ENCODE measurements around the gene IRGQ.
"Not testable (repeated sequence)": the region's sequence is repeated elsewhere in the genome, so short reads cannot be mapped to it uniquely, and the experiment has no call there.

The IRGQ gene

GRCh38 chr19:43597876-43598275 is 1.9 kb upstream of the IRGQ start:
- Mint-ChIP-seq H3K4me1 (ENCODE audit: low read depth) (peaks cover 26% of the 10 kb centered on the region), H3K27me3 (ENCODE audit: low read depth) (no peaks in the 10 kb centered on the region), H3K9me3 (no peaks in the 10 kb centered on the region), H3K27ac (peak overlapping the region; percentile 96), H3K4me3 (peak overlapping the region; percentile 99), H3K36me3 (ENCODE audit: low read depth) (peaks cover 21% of the 10 kb centered on the region)
- DNase-seq (ENCODE audit: low spot score), result no peak

GRCh38 chr19:43596842-43597461 is 1.0 kb upstream of the IRGQ start:
- Mint-ChIP-seq H3K4me1 (ENCODE audit: low read depth) (peaks cover 26% of the 10 kb centered on the region), H3K9me3 (no peaks in the 10 kb centered on the region), H3K4me3 (peak overlapping the region; percentile 99), H3K36me3 (ENCODE audit: low read depth) (peaks cover 24% of the 10 kb centered on the region), H3K27ac (peak overlapping the region; percentile 96), H3K27me3 (ENCODE audit: low read depth) (no peaks in the 10 kb centered on the region)
- DNase-seq (ENCODE audit: low spot score), result no peak

GRCh38 chr19:43595605-43595998 is 332 bp downstream of the IRGQ start:
- Mint-ChIP-seq H3K36me3 (ENCODE audit: low read depth) (peaks cover 23% of the 10 kb centered on the region), H3K4me3 (peak overlapping the region; percentile 99), H3K27me3 (ENCODE audit: low read depth) (no peaks in the 10 kb centered on the region), H3K27ac (peak overlapping the region; percentile 96), H3K4me1 (ENCODE audit: low read depth) (peaks cover 26% of the 10 kb centered on the region), H3K9me3 (no peaks in the 10 kb centered on the region)
- DNase-seq (ENCODE audit: low spot score), result no peak

- Mint-ChIP-seq H3K9me3 (no peaks in the 10 kb centered on the region), H3K27me3 (ENCODE audit: low read depth) (no peaks in the 10 kb centered on the region), H3K4me1 (ENCODE audit: low read depth) (peaks cover 26% of the 10 kb centered on the region), H3K36me3 (ENCODE audit: low read depth) (peaks cover 23% of the 10 kb centered on the region), H3K4me3 (peak overlapping the region; percentile 99), H3K27ac (peak overlapping the region; percentile 96)
- DNase-seq (ENCODE audit: low spot score), result peak; percentile 71
Measured at GRCh38 chr19:43594710-43595604, 977 bp downstream of the IRGQ start.

GRCh38 chr19:43594081-43594697 is 1.7 kb downstream of the IRGQ start:
- H3K9me3 Mint-ChIP-seq, result no peaks in the 10 kb centered on the region
- H3K27ac Mint-ChIP-seq, result peak overlapping the region; percentile 78
- H3K4me1 Mint-ChIP-seq (ENCODE audit: low read depth), result peaks cover 30% of the 10 kb centered on the region
- peaks cover 19% of the 10 kb centered on the region for H3K36me3 Mint-ChIP-seq (ENCODE audit: low read depth)
- H3K27me3 Mint-ChIP-seq (ENCODE audit: low read depth), result no peaks in the 10 kb centered on the region
- H3K4me3 Mint-ChIP-seq, result peak overlapping the region; percentile 99
- DNase-seq (ENCODE audit: low spot score), result no peak

GRCh38 chr19:43592800-43593350 is 3.1 kb downstream of the IRGQ start:
- Mint-ChIP-seq H3K36me3 (ENCODE audit: low read depth) (peaks cover 15% of the 10 kb centered on the region), H3K9me3 (no peaks in the 10 kb centered on the region), H3K4me1 (ENCODE audit: low read depth) (peaks cover 24% of the 10 kb centered on the region), H3K27me3 (ENCODE audit: low read depth) (no peaks in the 10 kb centered on the region), H3K4me3 (no peak overlapping the region), H3K27ac (peak overlapping the region; percentile 78)
- DNase-seq (ENCODE audit: low spot score), result no peak

GRCh38 chr19:43591904-43592772 is 3.8 kb downstream of the IRGQ start:
- H3K36me3 Mint-ChIP-seq (ENCODE audit: low read depth), result peaks cover 15% of the 10 kb centered on the region
- H3K4me1 Mint-ChIP-seq (ENCODE audit: low read depth), result peaks cover 17% of the 10 kb centered on the region
- H3K27me3 Mint-ChIP-seq (ENCODE audit: low read depth), result no peaks in the 10 kb centered on the region
- H3K27ac Mint-ChIP-seq, result no peak overlapping the region
- no peaks in the 10 kb centered on the region for H3K9me3 Mint-ChIP-seq
- no peak overlapping the region for H3K4me3 Mint-ChIP-seq
- DNase-seq (ENCODE audit: low spot score), result no peak

GRCh38 chr19:43589678-43590077 is 6.3 kb downstream of the IRGQ start:
- H3K4me3 Mint-ChIP-seq, result no peak overlapping the region

GRCh38 chr19:43589277-43589676 is 6.7 kb downstream of the IRGQ start:
- H3K9me3 Mint-ChIP-seq, result no peaks in the 10 kb centered on the region
- H3K27ac Mint-ChIP-seq, result no peak overlapping the region
- H3K4me3 Mint-ChIP-seq, result no peak overlapping the region

More at GRCh38 chr19:43589678-43590077, 6.3 kb downstream of the IRGQ start:
- H3K9me3 Mint-ChIP-seq, result no peaks in the 10 kb centered on the region
- peaks cover 26% of the 10 kb centered on the region for H3K36me3 Mint-ChIP-seq (ENCODE audit: low read depth)
- peaks cover 10% of the 10 kb centered on the region for H3K4me1 Mint-ChIP-seq (ENCODE audit: low read depth)
- no peak for DNase-seq (ENCODE audit: low spot score)
- no peaks in the 10 kb centered on the region for H3K27me3 Mint-ChIP-seq (ENCODE audit: low read depth)
- H3K27ac Mint-ChIP-seq, result peak overlapping the region; percentile 60

GRCh38 chr19:43587029-43587428 is 8.9 kb downstream of the IRGQ start:
- not testable (repeated sequence) for H3K9me3 Mint-ChIP-seq; H3K4me3 Mint-ChIP-seq; H3K27ac Mint-ChIP-seq; H3K4me1 Mint-ChIP-seq (ENCODE audit: low read depth); H3K27me3 Mint-ChIP-seq (ENCODE audit: low read depth); DNase-seq (ENCODE audit: low spot score)
- H3K36me3 Mint-ChIP-seq (ENCODE audit: low read depth), result peaks cover 19% of the 10 kb centered on the region

More at GRCh38 chr19:43589277-43589676, 6.7 kb downstream of the IRGQ start:
- H3K27me3 Mint-ChIP-seq (ENCODE audit: low read depth), result no peaks in the 10 kb centered on the region
- DNase-seq (ENCODE audit: low spot score), result no peak
- peaks cover 27% of the 10 kb centered on the region for H3K36me3 Mint-ChIP-seq (ENCODE audit: low read depth)
- peaks cover 11% of the 10 kb centered on the region for H3K4me1 Mint-ChIP-seq (ENCODE audit: low read depth)

- no peaks in the 10 kb centered on the region for H3K27me3 Mint-ChIP-seq (ENCODE audit: low read depth)
- H3K4me1 Mint-ChIP-seq (ENCODE audit: low read depth), result peaks cover 14% of the 10 kb centered on the region
- H3K4me3 Mint-ChIP-seq, result no peak overlapping the region
- no peak for DNase-seq (ENCODE audit: low spot score)
- no peak overlapping the region for H3K27ac Mint-ChIP-seq
- H3K9me3 Mint-ChIP-seq, result no peaks in the 10 kb centered on the region
- peaks cover 19% of the 10 kb centered on the region for H3K36me3 Mint-ChIP-seq (ENCODE audit: low read depth)
Measured at GRCh38 chr19:43586346-43586745, 9.6 kb downstream of the IRGQ start.

GRCh38 chr19:43584484-43584883 is 11.4 kb downstream of the IRGQ start:
- Mint-ChIP-seq H3K4me1 (ENCODE audit: low read depth) (peaks cover 17% of the 10 kb centered on the region), H3K27ac (peak overlapping the region; percentile 81)
- DNase-seq (ENCODE audit: low spot score), result no peak

GRCh38 chr19:43582495-43582894 is 13.4 kb downstream of the IRGQ start:
- no peak overlapping the region for H3K27ac Mint-ChIP-seq
- no peaks in the 10 kb centered on the region for H3K9me3 Mint-ChIP-seq
- peaks cover 2% of the 10 kb centered on the region for H3K27me3 Mint-ChIP-seq (ENCODE audit: low read depth)
- DNase-seq (ENCODE audit: low spot score), result no peak
- H3K4me3 Mint-ChIP-seq, result no peak overlapping the region
- H3K4me1 Mint-ChIP-seq (ENCODE audit: low read depth), result peaks cover 24% of the 10 kb centered on the region
- peaks cover 21% of the 10 kb centered on the region for H3K36me3 Mint-ChIP-seq (ENCODE audit: low read depth)

More at GRCh38 chr19:43584484-43584883, 11.4 kb downstream of the IRGQ start:
- peaks cover 18% of the 10 kb centered on the region for H3K36me3 Mint-ChIP-seq (ENCODE audit: low read depth)
- no peaks in the 10 kb centered on the region for H3K27me3 Mint-ChIP-seq (ENCODE audit: low read depth)
- H3K9me3 Mint-ChIP-seq, result no peaks in the 10 kb centered on the region
- H3K4me3 Mint-ChIP-seq, result no peak overlapping the region

All from T-helper 2 cell treated with Interferon-gamma antibody and Interleukin-4, amounts not matched to agents 5 μg/mL and 100 μg/mL, for 36 hours (primary cell).